HFFc6 (cell line): ENCODE results near the gene RNASET2. TPM values are rescaled to one million over a fixed set of nuclear protein-coding genes. Genes with fewer than 3 reads are reported as not detected.
"Not testable (repeated sequence)": the region's sequence is repeated elsewhere in the genome, so short reads cannot be mapped to it uniquely, and the experiment has no call there.

Experiments used
- DNase-seq: peaks from one replicate; pipeline ENCODE4 v3.0.0-alpha.2; 2018
- H3K27ac Mint-ChIP-seq: 2 replicates; pipeline ENCODE4 v1.8.0; 2020; ENCODE audit warnings: mild to moderate bottlenecking, mixed read lengths
- H3K27me3 Mint-ChIP-seq: 2 replicates; pipeline ENCODE4 v1.8.0; 2021; ENCODE audit warnings: mild to moderate bottlenecking, moderate library complexity, mixed read lengths; ENCODE audit not compliant: insufficient read depth
- H3K36me3 Mint-ChIP-seq: 2 replicates; pipeline ENCODE4 v1.8.0; 2021; ENCODE audit warnings: low read depth, mixed read lengths
- H3K4me1 Mint-ChIP-seq: 2 replicates; pipeline ENCODE4 v1.8.0; 2020; ENCODE audit warnings: low read depth, mixed read lengths
- H3K4me3 Mint-ChIP-seq: 2 replicates; pipeline ENCODE4 v1.8.0; 2020; ENCODE audit warnings: mild to moderate bottlenecking, moderate library complexity, mixed read lengths
- H3K9me3 Mint-ChIP-seq: 2 replicates; pipeline ENCODE4 v1.8.0; 2020; ENCODE audit warnings: mild to moderate bottlenecking, mixed read lengths
- CTCF ChIP-seq: fragments of 200-600 bp; sonication (generic); IDR thresholded peaks from 2 replicates; pipeline ENCODE4 v1.5.0; 2021; ENCODE audit warnings: antibody characterized with exemption, mild to moderate bottlenecking
- microRNA-seq: library from miRNA; unstranded; fragments of <30 nt; microRNA quantifications from one replicate; pipeline ENCODE4, GENCODE V29; 2019
- total RNA-seq, 6 experiments: library from RNA; stranded (reverse); fragmentation: NEBNext Ultra II Directional; extraction: Animal tissue kit (Norgen Biotek cat#: 25700); gene quantifications; 2 replicates in 1 of 6; 3 replicates in 5 of 6; pipeline ENCODE4 v1.2.3, GENCODE V29; 2021

Gene RNASET2
- total RNA-seq, 6 experiments from 2014 or later: 15.1 to 28.9 (median 16.5) TPM

GRCh38 chr6:166898910-166899309 lies 57.4 kb downstream of the RNASET2 start:
- Mint-ChIP-seq H3K36me3 (peaks cover 32% of the 10 kb centered on the region), H3K27ac (no peak overlapping the region), H3K9me3 (peaks cover 55% of the 10 kb centered on the region), H3K27me3 (peaks cover 2% of the 10 kb centered on the region), H3K4me3 (no peak overlapping the region), H3K4me1 (no peaks in the 10 kb centered on the region)
- DNase-seq: no peak
- no peak for TF ChIP-seq CTCF

GRCh38 chr6:166894614-166895013 lies 61.7 kb downstream of the RNASET2 start:
- DNase-seq, H3K27me3 Mint-ChIP-seq, H3K36me3 Mint-ChIP-seq, H3K4me1 Mint-ChIP-seq, H3K27ac Mint-ChIP-seq, H3K4me3 Mint-ChIP-seq: not testable (repeated sequence)
- H3K9me3 Mint-ChIP-seq: peaks cover 28% of the 10 kb centered on the region

GRCh38 chr6:166892472-166892871 lies 63.9 kb downstream of the RNASET2 start:
- H3K4me3 Mint-ChIP-seq, DNase-seq, H3K4me1 Mint-ChIP-seq, H3K27me3 Mint-ChIP-seq, H3K27ac Mint-ChIP-seq, H3K36me3 Mint-ChIP-seq: not testable (repeated sequence)
- H3K9me3 Mint-ChIP-seq: peaks cover 15% of the 10 kb centered on the region

GRCh38 chr6:166886773-166887172 lies 69.6 kb downstream of the RNASET2 start:
- H3K27me3 Mint-ChIP-seq, H3K36me3 Mint-ChIP-seq, H3K27ac Mint-ChIP-seq, H3K4me3 Mint-ChIP-seq, DNase-seq, H3K4me1 Mint-ChIP-seq: not testable (repeated sequence)
- H3K9me3 Mint-ChIP-seq: peaks cover 11% of the 10 kb centered on the region

- not testable (repeated sequence) for H3K27ac Mint-ChIP-seq, H3K4me3 Mint-ChIP-seq, H3K9me3 Mint-ChIP-seq, DNase-seq, H3K4me1 Mint-ChIP-seq, H3K27me3 Mint-ChIP-seq, H3K36me3 Mint-ChIP-seq
Observed at GRCh38 chr6:166884958-166885357, 71.4 kb downstream of the RNASET2 start.

- Mint-ChIP-seq H3K4me3 (no peak overlapping the region), H3K36me3 (no peaks in the 10 kb centered on the region), H3K4me1 (no peaks in the 10 kb centered on the region), H3K27me3 (no peaks in the 10 kb centered on the region; the same call in 1 of the 2 replicates), H3K9me3 (peaks cover 4% of the 10 kb centered on the region; the same call in 1 of the 2 replicates), H3K27ac (no peak overlapping the region)
- DNase-seq: no peak
- TF ChIP-seq CTCF: no peak
Observed at GRCh38 chr6:166879594-166879993, 76.8 kb downstream of the RNASET2 start.

Small RNA genes within 50 kb of the gene (microRNA-seq; reads per million reads assigned to microRNA genes)
- 3.1 reads per million for gene MIR3939

Other genes with a start within 250 kb of the RNASET2 start
- 10 to 100 TPM; 16.5 to 24.8 (median 21.0) TPM for gene CEP43, start 42.8 kb upstream of the RNASET2 start, total RNA-seq
- not detected for gene CCR6, start 166.5 kb upstream of the RNASET2 start, total RNA-seq
- gene GPR31, start 201.4 kb upstream of the RNASET2 start, total RNA-seq: not detected